ENCODE data around the gene DNAJC17. TPM values are rescaled to one million over a fixed set of nuclear protein-coding genes. Genes with fewer than 3 reads are reported as not detected.

The DNAJC17 gene
- total and polyA plus RNA-seq, 8 donors: 12.2 to 57.6 (median 15.8) TPM

DNA sequence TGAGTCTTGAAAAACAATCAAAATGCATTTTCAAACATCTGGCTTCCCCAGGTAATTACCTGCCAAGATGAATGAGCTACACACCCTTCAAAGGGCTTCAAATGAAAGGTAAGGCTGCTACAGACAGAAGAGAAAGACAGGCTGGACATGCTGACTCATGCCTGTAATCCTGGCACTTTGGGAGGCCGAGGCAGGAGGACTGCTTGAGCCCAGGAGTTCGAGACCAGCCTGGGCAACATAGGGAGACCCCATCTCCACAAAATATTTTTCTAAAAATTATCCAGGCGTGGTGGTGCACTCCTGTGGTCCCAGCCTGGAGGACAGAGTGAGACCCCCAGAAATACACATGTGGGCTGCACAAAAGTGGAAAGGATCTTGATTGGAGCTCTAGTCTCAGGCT is 14.9 kb downstream of the DNAJC17 start:
- no peak for FAIRE-seq
- H3K27ac ChIP-seq: no peak overlapping the region
- TF ChIP-seq, protein P1, sequence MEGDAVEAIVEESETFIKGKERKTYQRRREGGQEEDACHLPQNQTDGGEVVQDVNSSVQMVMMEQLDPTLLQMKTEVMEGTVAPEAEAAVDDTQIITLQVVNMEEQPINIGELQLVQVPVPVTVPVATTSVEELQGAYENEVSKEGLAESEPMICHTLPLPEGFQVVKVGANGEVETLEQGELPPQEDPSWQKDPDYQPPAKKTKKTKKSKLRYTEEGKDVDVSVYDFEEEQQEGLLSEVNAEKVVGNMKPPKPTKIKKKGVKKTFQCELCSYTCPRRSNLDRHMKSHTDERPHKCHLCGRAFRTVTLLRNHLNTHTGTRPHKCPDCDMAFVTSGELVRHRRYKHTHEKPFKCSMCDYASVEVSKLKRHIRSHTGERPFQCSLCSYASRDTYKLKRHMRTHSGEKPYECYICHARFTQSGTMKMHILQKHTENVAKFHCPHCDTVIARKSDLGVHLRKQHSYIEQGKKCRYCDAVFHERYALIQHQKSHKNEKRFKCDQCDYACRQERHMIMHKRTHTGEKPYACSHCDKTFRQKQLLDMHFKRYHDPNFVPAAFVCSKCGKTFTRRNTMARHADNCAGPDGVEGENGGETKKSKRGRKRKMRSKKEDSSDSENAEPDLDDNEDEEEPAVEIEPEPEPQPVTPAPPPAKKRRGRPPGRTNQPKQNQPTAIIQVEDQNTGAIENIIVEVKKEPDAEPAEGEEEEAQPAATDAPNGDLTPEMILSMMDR (IDR thresholded peaks at IDR 0.05): no peak
- H3K27me3 ChIP-seq: no peaks in the 10 kb centered on the region
- H3K36me3 ChIP-seq: no peaks in the 10 kb centered on the region
- intact Hi-C loops (cut with DNase I): no loop called here
- H3K9me3 ChIP-seq: no peaks in the 10 kb centered on the region
- no peak for ATAC-seq
- peak in 1 of 6 donors; percentile 11 for DNase-seq
- 95 to 99% methylated on average over 3 of the region's 3 CpGs for WGBS, 2 donors
- H3K4me3 ChIP-seq: no peak overlapping the region
- peaks cover 12 to 42% (median 23%) of the 10 kb centered on the region in 3 donors for H3K4me1 ChIP-seq

DNA sequence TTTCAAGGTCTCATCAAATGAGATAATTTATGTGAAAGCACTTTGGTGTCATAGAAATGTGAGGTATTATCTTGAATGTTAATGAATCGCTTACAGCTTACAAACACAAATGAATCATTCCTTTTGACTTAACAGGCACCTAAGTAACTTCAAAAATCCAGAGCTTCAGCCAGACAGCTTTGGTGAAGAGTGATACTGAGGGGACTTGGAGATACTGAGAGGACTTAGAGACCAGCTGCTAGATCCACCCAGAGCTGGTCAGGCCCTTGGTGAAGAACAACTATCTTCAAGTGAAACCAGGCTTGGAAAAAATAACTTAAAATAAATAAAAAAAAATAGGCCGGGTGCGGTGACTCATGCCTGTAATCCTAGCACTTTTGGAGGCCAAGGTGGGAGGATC is 16.6 kb downstream of the DNAJC17 start:
- 43 to 48% methylated on average over 3 of the region's 3 CpGs for WGBS, 2 donors
- H3K27me3 ChIP-seq: no peaks in the 10 kb centered on the region
- H3K4me3 ChIP-seq: no peak overlapping the region
- H3K36me3 ChIP-seq: no peaks in the 10 kb centered on the region
- DNase-seq (no peak), FAIRE-seq (no peak), ATAC-seq (no peak)
- intact Hi-C loops (cut with DNase I): no loop called here
- TF ChIP-seq, protein P1 (IDR thresholded peaks at IDR 0.05): no peak
- H3K4me1 ChIP-seq: peaks cover 27 to 59% (median 40%) of the 10 kb centered on the region in 3 donors
- peak overlapping the region in 2 of 4 donors; percentile 36 to 64 for H3K27ac ChIP-seq
- no peaks in the 10 kb centered on the region for H3K9me3 ChIP-seq

DNA sequence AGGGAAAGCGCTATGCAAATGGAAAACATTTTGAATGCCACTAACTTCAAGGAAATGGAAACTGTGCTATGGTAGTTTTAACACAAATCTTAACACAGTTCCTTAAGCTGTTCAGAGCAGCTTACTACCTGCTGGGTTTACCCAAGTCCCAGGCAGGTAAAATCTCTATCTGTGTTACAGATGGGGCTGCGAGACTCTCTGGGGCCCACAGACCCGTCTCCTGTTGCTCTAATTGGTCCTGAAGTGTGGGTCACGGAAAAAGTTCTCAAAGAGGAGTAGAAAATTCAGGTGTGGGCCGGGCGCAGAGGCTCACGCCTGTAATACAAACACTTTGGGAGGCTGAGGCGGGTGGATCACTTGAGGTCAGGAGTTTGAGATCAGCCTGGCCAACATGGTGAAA is 17.3 kb downstream of the DNAJC17 start:
- Histone ChIP-seq H3K27ac (peak overlapping the region in 2 of 4 donors; percentile 22 to 36), H3K4me1 (peaks cover 34 to 64% (median 47%) of the 10 kb centered on the region in 3 donors), H3K4me3 (no peak overlapping the region), H3K9me3 (no peaks in the 10 kb centered on the region), H3K36me3 (no peaks in the 10 kb centered on the region), H3K27me3 (no peaks in the 10 kb centered on the region)
- intact Hi-C loops (cut with DNase I): no loop called here
- DNase-seq (peak in 1 of 6 donors; percentile 12), ATAC-seq (no peak), FAIRE-seq (no peak)
- TF ChIP-seq, protein P1 (IDR thresholded peaks at IDR 0.05): no peak
- 94 to 95% methylated on average over 8 of the region's 8 CpGs for WGBS, 2 donors

DNA sequence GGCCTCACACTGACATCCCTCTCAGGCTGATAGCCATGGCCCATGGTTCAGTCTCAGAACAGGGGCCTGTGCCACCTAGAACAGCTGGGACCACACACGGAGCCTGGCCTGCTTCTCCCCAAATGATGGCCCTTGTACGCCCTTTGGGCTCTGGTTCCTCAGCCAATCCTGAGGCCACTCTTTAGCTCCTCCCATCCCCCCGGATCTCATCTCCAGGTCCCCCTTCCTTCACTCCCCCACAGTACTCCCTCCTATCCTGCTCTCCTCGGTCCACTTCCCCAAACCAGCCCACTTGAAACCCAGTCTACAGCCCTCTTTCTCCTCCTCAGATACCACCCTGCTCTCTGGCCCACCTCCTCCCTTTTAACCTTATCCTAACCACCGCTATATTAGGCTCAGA is 18.2 kb downstream of the DNAJC17 start:
- Histone ChIP-seq H3K4me3 (no peak overlapping the region), H3K27me3 (no peaks in the 10 kb centered on the region), H3K4me1 (peaks cover 34 to 62% (median 43%) of the 10 kb centered on the region in 3 donors), H3K36me3 (no peaks in the 10 kb centered on the region), H3K9me3 (no peaks in the 10 kb centered on the region), H3K27ac (peak overlapping the region in 3 of 4 donors; percentile 52 to 92 (median 80))
- peak in 1 of 6 donors; percentile 20 for DNase-seq
- 86 to 92% methylated on average over 5 of the region's 5 CpGs for WGBS, 2 donors
- intact Hi-C loops (cut with DNase I): no loop called here
- no peak for ATAC-seq
- FAIRE-seq: no peak
- TF ChIP-seq, protein P1 (IDR thresholded peaks at IDR 0.05): no peak

DNA sequence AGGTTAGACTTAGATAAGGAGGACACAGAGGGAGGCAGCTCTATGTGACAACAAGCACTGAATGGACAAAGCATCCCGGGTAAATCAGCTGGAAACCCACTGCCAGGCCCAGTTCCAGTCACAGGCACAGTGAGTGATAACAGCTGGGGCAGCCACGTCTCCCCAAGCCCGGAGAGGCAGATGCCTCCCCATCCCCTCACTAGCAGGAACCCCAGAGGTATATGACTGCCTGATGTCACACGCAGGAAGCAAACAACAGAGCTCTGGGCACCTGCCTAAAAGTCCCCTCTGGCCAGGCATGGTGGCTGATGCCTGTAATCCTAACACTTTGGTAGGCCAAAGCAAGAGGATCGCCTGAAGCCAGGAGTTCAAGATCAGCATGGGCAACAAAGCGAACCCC is 19.3 kb downstream of the DNAJC17 start:
- Histone ChIP-seq H3K4me3 (no peak overlapping the region), H3K36me3 (no peaks in the 10 kb centered on the region), H3K4me1 (peaks cover 31 to 51% (median 34%) of the 10 kb centered on the region in 3 donors), H3K9me3 (no peaks in the 10 kb centered on the region), H3K27ac (peak overlapping the region; percentile 59 to 92 (median 74)), H3K27me3 (no peaks in the 10 kb centered on the region)
- DNase-seq: peak in 1 of 6 donors; percentile 30
- 47 to 48% methylated on average over 6 of the region's 6 CpGs for WGBS, 2 donors
- intact Hi-C loops (cut with DNase I): no loop called here
- TF ChIP-seq, protein P1 (IDR thresholded peaks at IDR 0.05): no peak
- no peak for FAIRE-seq
- peak in 3 of 4 donors; percentile 10 to 19 (median 14) for ATAC-seq

Measured in pancreas (tissue), 10 donors.